Stimulated activated CD8-positive, alpha-beta memory T cell treated with anti-CD3 and anti-CD28 coated beads, Interleukin-15, amount 100 ng/mL, for 4 hours (primary cell): ENCODE results near the gene ARID3C.
A peak's percentile ranks its signal among the peaks of the same experiment; 100 is the strongest.
"Not testable (repeated sequence)": the region's sequence is repeated elsewhere in the genome, so short reads cannot be mapped to it uniquely, and the experiment has no call there.

Experiments
- DNase-seq, 2 donors: peaks; one replicate each; pipeline ENCODE4 v3.0.0-alpha.2; 2020; ENCODE audit warnings: low read depth in 2 of 2

The ARID3C gene

DNA sequence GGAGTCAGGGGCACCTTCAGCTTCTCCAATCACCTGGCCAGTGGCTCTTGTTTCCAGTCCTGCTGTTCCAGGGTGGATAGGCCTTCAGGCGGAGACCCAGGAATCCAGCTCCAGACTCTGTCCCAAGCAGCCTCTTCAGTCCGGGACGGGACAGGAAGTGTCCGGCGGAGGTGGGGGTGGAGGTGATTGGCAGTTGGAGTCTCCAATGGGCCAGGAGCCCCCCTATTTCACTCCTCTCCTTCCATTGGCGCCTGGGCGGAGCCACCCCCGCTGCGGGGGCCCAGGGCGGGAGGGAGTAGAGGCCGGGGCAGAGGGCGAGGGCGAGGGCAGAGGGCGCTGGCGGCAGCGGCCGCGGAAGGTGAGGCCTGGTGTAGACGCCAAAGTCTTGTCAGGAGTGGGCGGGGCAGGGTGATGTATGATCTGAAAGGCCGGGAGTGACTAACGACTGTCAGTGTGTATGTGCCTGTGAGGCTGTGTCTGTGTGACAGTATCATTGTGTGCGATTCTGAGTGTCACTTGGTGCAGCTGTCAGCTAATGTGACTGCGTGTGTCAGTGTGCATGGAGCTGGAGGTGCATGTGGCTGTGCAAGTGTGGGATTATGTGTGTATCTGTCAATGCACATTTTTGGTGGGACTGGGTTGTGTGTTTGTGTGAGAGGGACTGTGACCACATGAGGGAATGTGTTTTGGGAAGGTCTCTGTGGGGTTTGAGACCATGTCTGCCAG lies 23.2 kb upstream of the ARID3C start, which contains the start of gene IL11RA:
Gene IL11RA, plus strand, starts transcription at position 310 of the 726 bp plus-strand sequence. CDS start 3,033 bp downstream, outside the sequence.
- DNase-seq, result no peak

DNA sequence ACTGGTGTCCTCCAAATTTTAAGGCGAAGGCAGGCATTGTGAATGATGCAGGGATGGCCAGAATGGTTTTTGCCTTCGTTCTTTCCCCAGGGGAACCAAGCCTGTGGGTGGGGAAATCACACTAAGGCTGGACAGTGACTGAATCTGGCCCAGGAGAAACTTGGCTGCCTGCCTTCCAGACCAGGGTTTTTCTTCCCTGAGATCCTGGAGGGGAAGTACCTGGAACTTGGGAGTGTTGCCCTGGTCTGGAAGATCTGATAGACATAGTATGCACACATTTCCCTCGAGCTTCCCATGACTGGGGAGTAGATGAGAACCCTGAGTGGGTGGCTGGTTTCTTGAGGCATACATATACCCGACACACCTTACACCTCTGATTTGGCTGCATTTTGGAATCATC lies 22.5 kb upstream of the ARID3C start:
- DNase-seq, result no peak

DNA sequence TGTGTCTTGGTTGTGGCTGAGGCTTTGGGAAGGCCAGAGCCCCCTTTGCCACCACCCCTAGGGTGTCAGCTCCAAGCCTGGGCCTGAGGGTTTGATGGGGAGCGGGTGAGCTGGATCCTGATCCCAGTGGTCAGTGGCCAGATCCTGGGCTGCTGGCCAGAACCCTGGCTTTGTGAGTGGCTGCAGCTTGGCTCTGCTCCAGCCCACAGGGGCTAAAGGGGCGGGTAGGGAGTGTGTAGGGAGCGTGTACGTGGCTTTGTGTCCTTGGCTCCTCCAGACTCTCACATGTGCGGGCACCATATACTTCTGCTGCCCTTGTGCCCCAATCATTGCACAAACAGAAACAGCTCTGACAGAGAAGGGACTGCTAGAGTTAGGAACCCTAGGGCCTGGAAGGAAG lies 21.9 kb upstream of the ARID3C start:
- DNase-seq, result no peak

DNA sequence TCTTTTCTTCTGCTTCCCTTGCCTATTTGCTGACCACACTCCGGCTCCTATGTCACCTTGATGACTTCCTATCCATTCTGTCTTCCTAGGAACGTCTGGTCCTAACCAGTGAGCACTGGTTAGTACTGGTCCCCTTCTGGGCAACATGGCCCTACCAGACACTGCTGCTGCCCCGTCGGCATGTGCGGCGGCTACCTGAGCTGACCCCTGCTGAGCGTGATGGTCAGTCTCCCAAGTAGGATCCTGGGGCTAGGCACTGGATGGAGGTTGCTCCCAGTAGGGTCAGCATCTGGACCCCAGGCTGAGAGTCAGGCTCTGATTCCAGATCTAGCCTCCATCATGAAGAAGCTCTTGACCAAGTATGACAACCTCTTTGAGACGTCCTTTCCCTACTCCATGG lies 19.8 kb upstream of the ARID3C start:
- no peak for DNase-seq

DNA sequence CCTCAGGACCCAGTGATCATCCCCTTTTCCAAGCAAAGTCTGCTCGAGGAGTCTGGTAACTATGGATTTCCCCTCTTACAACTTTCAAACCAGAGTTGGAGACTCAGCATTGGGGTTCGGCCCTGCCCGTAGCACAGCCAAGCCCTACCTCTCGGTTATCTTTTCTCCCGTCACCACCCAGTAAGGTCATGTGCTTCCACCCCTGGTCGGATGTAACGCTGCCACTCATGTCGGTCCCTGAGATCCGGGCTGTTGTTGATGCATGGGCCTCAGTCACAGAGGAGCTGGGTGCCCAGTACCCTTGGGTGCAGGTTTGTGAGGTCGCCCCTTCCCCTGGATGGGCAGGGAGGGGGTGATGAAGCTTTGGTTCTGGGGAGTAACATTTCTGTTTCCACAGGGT lies 18.8 kb upstream of the ARID3C start:
- no peak for DNase-seq

DNA sequence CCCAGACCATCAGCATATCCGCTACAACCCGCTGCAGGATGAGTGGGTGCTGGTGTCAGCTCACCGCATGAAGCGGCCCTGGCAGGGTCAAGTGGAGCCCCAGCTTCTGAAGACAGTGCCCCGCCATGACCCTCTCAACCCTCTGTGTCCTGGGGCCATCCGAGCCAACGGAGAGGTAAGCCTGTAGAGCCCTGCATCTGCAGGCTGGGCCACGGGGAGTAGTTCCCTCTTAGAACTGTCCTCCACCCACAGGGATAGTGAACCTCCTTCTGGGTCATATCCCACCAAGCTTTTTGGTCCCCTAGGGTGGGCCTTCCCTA lies 18.2 kb upstream of the ARID3C start:
- no peak for DNase-seq

DNA sequence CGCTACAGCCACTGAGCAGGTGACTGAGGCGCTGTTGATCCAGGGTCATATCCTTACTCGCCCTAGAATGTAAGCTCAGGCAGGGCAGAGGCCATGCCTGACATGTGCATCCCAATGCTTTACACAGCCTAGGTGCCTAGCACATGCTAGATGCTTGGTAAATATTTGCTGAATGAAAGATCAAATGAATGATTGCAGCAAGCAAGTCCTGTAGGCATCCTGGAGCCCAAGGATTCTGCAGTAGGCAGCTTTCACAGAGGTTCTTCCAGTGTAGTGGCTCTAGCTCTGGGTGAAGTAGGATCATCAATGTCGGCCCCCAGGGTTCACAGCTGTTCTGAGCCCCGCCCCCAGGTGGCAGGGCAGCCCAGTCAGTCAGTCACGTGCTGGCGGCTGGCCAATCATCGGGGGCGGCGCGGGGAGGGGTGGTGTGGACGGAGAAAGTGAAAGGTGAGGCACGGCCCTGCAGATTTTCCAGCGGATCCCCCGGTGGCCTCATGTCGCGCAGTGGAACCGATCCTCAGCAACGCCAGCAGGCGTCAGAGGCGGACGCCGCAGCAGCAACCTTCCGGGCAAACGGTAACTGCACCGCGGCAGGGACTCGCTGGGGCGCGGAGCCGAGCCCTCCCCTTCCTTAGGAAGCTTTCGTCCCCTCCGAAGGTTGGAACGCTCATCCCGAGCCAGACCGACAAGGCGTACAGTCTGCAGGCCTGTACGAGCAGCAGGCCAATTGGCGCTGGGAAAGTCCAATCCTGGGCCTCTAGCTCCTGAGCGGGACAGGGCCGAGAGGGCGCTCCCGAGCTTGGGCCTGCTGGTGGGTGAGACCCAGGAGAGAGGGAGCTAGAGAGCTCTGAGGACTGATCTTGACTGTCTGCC lies 17.6 kb upstream of the ARID3C start, which contains the start of gene GALT:
Gene GALT, plus strand, starts transcription at position 465 of the 873 bp plus-strand sequence. Its CDS starts 30 bp downstream, at position 495.
- DNase-seq, result peak; percentile 90 to 92

DNA sequence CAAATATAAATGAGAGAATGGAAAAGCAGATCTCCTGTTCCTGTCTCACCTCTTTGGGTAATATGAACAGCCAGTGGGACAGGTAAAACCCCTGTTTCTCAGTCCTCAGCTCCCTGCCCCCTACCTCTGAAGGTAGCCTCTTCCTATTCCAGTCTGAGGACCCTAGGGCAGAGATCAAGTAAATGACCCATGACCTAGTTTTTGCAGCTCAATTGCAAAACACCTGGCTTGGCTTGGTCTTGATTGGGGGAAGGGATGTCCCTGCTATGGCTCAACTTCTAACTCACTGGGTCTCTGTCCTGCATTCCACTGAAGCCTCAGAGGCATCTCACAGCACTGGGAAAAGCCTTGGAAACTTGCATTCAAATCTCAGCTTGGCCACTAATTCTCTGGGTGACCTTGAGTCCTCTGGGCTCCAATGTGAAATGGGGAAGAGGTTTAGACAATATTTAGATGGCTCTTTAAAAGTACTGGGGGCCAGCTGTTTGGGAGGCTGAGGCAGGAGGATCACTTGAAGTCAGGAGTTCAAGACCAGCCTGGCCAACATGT lies 16.0 kb upstream of the ARID3C start:
- no peak for DNase-seq

DNA sequence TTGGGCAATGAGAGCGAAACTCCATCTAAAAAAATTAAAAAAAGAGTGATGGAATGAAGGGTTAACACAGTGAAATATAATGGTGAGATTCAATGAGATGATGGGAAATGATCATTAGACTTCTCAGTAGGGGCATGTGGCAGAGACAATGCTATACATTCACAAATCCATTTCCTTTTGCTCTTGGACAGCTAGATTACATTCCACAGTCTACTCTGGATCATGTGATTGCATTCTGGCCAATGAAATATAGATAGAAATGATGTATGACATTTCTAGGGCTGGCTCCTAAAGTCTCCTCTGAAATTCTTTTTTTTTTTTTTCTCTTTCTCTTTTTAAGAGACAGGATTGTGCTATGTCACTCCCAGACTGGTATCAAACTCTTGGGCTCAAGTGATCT lies 13.8 kb upstream of the ARID3C start:
- no peak for DNase-seq

DNA sequence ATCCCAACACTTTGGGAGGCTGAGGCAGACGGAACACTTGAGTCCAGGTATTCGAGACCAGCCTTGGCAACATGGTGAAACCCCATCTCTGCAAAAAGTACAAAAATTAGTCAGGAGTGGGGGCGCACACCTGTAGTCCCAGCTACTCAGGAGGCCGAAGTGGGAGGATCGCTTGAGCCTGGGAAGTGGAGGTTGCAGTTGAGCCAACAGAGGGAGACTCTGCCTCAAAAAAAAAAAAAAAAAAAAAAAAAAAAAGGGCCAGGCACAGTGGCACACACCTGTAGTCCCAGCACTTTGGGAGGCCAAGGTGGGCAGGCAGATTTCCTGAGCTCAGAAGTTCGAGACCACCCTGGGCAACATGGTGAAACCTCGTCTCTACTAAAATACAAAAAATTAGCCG lies 10.5 kb upstream of the ARID3C start:
- not testable (repeated sequence) for DNase-seq

DNA sequence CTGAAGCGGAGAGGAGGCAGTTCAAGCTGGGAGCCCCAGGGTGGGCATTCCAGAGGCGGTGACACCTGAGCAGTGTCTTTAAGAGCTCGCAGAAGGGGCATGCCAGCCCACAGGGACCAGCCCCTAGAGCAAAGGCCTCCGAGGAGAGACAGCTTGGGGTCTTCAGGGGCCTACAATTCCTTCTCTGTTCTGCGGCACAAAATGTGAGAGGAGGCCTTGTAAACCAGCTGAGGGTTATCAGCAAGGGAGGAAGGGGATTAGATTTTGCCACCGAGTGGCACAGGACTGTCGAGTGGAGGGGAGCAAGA lies 9.2 kb upstream of the ARID3C start:
- no peak for DNase-seq

DNA sequence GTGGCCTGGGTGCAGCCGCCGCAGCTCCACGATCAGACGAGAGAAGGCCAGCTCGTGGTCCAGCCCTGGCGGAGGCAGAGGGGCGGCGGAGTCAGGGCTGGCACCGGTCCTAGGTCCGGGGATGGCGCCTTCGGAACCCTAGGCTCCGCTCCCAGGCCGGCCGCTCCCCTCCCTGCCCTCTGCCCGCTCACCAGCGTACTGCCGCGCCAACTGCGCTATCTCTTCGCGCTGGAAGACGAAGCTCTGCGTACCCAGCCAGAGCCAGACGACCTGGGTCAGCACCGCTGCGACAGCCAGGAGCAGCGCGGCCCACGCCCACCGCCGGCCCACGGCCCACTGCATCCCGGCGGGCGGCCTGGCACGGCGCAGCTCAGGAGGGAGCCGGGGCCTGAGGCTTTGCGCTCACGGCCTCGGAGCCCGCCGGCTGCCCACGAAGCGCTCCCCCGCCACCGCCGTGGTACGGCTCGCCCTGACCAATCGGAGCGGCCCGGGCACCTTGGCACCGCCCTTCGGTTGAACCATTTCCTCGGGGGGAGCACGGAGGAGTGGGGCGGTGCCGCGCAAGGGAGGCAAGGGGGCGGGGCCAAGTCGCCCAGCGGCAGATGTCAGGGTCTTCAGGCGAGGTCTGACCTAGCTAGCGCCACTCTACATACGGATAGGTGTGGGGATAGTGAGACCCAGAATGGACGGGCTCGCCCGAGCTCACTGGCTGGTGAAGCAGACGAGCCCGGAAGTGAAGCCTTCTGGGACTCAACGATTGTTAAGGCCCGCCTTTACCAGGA lies 8.7 kb upstream of the ARID3C start, which contains the start of gene SIGMAR1:
Gene SIGMAR1, minus strand, starts transcription at position 432 of the 782 bp plus-strand sequence. Its CDS starts 90 bp downstream, at position 342.
- DNase-seq, result peak; percentile 88 to 89

DNA sequence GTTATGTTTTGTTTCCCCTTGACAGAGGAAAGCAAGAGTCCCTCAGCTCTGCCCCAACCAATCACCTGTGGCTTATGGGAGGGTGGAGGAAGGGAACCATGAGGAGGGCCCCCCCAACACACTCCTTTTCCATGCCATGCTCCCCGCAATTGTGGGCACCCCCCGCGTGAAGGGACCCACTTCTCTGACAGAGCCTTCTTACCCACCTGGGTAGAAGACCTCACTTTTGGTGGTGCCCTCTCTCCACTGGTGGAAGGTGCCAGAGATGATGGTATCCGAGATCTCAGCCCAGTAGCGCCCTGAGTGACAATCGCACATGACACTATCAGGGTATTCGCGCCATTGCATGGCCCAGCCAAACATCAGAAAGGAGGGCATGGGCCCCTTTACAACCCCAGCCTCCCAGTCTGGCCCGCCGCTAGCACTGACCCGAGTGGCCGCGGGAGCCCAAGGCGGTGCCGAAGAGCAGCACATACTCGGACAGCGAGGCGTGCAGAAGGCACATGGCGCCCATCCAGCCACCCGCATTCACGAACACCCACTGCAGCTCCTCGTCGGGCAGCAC lies 8.0 kb upstream of the ARID3C start:
- DNase-seq, result peak in 1 of 2 donors; percentile 26

DNA sequence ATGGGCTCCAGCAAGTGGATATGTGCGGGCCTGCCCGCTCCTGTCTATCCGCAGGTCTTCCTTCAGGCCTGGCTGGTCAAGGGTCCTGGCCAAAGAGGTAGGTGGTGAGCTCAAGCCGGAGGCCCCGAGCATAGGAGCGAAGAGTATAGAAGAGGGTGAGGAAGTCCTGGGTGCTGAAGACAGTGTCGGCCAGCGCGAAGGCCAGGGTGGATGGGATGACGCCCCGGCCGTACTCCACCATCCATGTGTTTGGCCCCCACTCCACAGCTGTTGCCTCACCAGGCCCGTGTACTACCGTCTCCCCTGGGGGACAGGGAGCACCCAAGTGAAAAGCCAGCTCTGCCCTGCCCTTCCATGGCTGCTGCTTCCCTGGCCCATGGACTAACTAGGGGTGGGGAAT lies 6.7 kb upstream of the ARID3C start:
- DNase-seq, result no peak

DNA sequence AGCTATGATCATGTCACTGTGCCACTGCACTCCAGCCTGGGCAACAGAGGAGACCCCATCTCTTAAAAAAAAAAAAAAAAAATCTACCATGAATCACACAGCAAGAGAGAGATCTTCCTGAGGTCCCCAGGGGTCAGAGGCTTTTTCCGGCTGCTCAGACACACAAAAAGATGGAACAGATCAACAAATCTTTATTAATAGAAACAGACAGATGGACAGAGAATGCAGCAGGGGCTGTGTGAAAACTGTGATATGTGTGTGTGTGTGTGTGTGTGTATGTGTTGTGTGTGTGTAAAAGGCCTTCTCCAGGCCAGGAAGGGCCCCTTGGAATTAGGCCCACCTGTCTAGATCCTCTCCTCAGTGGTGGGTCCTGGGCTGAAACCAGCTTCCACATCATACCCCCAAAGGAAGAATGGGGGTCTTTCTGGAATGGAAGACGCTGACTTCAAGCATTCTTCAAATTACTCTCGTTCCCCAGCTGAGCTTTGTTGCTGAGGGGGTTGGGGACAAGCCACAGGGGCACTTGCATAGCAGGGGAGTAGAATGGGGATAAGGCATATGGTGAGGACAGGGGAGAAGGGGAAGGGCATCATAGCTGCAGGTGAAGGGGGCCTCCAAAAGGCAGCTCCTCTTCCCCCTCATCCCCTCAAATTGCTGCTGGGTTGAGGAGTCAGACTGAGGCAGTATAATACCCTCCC lies 5.8 kb upstream of the ARID3C start:
- no peak for DNase-seq

DNA sequence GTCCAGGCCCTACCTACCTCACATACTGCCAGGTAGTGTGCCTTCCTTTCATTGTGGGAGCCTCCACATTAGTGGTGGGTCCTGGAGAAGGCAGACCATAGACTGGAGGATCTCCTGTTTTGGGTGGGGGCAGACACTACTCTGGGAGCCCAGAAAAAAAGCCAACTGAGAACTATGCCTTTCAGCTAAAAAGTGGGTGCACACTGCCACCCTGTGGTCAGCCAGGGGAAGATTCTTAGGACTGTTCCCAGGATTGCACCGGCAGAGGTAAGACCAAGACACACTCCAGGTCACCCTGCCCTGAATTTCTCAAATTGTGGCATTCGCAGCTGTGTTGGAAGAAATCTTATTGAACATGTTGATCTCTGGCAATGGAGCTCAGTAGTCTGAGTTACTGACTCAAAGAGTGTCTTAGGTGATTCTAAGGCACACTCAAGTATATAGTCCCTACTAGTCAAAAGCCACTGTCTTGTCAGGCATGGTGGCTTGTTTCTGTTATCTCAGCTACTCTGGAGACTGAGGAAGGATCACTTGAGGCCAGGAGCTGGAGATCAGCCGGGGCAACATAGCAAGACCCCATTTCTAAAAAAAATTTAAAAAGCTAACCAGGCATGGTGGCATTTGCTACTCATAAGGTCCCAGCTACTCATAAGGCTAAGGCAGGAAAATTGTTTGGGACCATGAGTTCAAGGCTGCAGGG lies 5.1 kb upstream of the ARID3C start:
- peak in 1 of 2 donors; percentile 34 for DNase-seq

DNA sequence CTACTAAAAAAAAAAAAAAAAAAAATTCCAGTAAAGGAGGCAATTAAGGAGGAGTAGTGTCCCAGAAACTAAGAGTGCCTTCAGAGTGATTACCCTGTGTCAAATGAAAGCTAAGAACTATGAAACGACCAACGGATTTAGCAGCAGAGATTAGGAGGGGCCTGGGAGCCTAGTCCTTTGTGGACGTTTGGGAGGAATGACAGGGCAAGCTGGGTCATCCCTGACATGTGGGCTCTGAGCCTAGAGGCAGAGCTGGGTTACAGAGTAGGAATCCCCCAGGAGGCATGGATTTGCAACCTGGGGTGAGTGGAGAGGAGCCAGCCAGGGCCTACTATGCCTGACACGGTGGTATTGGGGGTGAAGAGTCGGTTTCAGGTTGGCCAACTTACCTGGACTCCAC lies 4.3 kb upstream of the ARID3C start:
- no peak for DNase-seq

DNA sequence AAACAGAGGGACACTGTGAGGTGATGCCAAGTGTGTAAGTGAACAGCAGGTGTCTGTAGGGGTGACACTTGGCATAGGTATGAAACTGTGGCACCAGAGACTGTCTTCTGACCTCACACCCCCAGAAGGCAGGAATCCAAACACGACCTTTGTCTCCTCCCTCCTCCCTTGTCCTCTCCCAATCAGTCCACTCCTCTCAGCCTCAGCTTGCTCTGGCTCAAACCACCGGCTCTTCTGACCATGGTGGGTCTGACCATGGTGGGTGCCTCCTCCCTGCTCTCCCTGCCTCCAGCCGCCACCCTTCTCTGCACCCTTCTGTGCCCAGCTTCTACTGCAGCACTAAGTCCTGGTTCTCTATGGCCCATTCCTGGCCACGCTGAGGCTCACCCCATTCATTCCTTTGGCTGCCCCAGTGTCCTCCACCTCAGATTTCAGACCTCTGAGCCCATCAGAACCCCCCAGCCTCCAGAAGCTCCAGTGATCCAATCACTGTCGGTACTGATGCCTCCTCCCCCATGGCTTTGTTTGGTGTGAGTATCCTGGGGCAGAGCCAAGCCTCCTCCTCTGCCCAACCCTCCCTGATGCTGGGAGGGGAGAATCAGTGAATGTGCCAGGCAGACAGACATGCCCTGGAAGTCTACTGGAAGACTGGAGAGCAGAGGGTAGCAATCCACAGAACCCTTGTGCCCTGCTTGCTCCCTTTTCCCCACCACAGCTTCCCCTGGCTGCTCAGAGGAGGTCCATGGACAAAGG lies 1.7 kb upstream of the ARID3C start:
- DNase-seq, result no peak

DNA sequence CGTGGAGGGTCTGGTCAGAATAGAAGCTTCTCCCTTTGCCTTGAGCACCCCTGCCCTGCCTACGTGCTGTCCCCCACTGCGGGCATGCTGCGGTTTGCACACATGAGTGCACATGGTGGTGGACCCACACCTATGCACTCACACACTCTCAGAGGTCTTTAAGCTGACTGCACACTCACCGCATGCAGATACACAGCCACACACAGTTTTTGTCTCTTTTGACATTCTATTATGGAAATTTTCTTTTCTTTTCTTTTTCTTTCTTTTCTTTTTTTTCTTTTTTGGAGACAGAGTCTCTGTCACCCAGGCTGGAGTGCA lies 584 bp upstream of the ARID3C start:
- no peak for DNase-seq
